GM12873 (cell line): ENCODE data around the gene GPR37L1.

Source experiments
- TF ChIP-seq, protein P1 (sequence below): IDR thresholded peaks from 2 replicates; pipeline ENCODE4 v1.5.1; 2012; ENCODE audit warnings: low read depth, mild to moderate bottlenecking, moderate library complexity, low read length, control low read depth; ENCODE audit not compliant: insufficient read depth; ENCODE audit errors: missing control alignments

GPR37L1 gene

GRCh38 chr1:202112859-202113689, 9.6 kb upstream of the GPR37L1 start:
- TF ChIP-seq, protein P1, sequence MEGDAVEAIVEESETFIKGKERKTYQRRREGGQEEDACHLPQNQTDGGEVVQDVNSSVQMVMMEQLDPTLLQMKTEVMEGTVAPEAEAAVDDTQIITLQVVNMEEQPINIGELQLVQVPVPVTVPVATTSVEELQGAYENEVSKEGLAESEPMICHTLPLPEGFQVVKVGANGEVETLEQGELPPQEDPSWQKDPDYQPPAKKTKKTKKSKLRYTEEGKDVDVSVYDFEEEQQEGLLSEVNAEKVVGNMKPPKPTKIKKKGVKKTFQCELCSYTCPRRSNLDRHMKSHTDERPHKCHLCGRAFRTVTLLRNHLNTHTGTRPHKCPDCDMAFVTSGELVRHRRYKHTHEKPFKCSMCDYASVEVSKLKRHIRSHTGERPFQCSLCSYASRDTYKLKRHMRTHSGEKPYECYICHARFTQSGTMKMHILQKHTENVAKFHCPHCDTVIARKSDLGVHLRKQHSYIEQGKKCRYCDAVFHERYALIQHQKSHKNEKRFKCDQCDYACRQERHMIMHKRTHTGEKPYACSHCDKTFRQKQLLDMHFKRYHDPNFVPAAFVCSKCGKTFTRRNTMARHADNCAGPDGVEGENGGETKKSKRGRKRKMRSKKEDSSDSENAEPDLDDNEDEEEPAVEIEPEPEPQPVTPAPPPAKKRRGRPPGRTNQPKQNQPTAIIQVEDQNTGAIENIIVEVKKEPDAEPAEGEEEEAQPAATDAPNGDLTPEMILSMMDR = no peak

- TF ChIP-seq, protein P1 = no peak
These were observed 8.9 kb upstream of the GPR37L1 start for GRCh38 chr1:202113690-202114300.

DNA sequence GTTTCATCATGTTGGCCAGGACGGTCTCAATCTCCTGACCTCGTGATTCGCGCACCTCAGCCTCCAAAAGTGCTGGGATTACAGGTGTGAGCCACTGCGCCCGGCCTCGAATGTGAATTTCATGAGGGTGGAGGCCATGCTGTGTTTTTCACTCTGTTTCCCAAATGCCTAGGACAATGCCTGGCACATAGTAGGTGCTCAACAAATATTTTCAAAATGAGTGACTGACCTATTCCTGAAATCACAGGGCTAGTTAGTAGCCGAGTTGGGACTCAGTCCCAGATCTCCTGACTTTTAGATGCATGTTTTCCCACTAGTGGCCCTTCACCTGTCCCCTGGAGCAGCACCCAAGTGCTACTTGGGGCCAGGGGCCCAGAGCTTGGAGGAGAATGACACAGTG, 6.4 kb upstream of the GPR37L1 start:
- TF ChIP-seq, protein P1 = no peak

DNA sequence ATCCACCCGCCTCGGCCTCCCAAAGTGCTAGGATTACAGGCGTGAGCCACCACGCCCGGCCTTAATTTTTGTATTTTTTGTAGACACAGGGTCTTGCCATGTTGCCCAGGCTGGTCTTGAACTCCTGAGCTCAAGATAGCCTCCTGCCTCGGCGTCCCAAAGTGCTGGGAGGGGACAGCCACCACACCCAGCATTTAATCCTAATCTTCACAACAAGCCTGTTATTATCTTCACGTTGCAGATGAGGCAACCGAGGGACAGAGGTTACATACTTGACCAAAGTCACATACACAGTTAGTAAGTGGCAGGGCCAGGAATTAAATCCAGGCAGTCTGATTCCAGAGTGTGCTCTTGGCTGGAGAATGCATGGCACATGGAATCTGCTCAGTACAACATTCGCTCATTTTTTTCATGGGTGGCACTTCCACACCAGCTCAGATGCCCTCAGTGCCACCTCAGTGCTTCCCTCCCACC, 4.8 kb upstream of the GPR37L1 start:
- TF ChIP-seq, protein P1 = no peak

DNA sequence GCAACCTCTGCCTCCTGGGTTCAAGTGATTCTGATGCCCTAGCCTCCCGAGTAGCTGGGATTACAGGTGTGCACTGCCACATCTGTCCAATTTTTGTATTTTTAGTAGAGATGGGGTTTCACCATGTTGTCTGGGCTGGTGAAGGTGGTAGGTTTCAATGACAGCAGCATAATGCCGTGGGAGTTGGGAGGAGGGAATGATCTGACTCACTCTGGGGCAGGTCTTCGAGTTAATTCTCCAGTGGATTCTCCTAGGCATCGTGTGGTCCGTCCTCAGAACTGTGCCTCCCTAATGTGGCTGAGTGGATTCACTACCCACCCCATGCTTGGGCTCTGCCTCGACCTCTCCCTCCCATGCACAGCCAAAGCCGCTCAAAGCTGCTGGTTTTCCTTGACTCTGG, 1.7 kb upstream of the GPR37L1 start:
- TF ChIP-seq, protein P1 = no peak

DNA sequence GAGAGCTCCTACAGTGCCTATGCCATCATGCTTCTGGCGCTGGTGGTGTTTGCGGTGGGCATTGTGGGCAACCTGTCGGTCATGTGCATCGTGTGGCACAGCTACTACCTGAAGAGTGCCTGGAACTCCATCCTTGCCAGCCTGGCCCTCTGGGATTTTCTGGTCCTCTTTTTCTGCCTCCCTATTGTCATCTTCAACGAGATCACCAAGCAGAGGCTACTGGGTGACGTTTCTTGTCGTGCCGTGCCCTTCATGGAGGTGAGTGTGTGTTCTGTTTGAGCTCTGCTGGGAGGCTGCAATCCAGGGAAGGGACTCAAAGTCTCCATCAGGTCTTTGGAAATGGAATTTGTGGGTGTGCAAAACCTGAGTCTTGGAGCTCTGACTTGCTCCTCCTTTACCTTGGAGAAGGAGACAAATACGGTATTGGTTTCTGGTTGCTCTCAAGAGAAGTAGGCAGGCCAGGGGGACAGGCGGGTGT, 658 bp downstream of the GPR37L1 start:
- TF ChIP-seq, protein P1 = no peak

DNA sequence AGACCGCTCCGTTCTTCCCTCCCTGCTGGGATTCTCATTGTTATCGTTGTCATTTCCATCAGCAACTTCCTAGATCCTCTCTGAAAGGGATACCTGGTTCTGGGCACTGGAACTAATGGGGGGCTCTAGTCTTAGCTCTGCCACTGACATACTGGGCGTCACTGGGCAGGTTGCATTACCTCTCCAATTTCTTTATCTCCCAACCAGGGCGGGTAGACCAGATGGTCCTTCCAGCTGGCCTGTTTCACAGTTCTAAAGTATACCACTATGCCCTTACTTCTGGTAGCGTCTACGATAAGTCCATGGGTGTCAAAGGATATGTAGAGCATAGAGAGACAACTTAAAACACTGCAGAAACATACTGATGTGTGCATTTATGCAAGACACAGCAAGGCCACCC, 1.4 kb downstream of the GPR37L1 start:
- TF ChIP-seq, protein P1 = no peak
